ENCODE measurements around the gene GPRASP2. TPM values are rescaled to one million over a fixed set of nuclear protein-coding genes. Genes with fewer than 3 reads are reported as not detected.

Gene GPRASP2
- polyA plus RNA-seq, 1 experiment, result 15.7 TPM

DNA sequence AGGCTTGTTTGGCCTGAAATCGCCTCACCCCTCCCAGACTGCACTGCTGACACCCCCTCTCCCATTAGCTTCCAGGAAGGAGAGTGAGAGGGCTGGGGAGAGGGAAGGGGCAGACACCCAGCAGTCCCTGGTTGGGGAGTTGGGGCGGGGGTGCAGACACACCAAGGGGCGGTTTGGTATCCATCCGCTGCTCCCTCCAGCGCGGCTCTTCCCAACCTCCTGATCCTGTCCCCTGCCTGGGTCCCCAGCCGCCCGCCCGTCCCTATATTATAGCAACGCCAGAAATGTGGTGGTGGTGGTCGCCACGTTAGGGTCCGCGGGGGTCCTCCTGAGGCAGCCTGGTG, 33.2 kb downstream of the GPRASP2 start:
- Histone ChIP-seq H3K27me3 (ENCODE audit: control insufficient read depth, insufficient read depth, low read length) (no peaks in the 10 kb centered on the region), H3K9me3 (ENCODE audit: control insufficient read depth, insufficient read depth, low read length) (no peaks in the 10 kb centered on the region), H3K27ac (ENCODE audit: low read depth, low read length) (no peak overlapping the region), H3K4me3 (ENCODE audit: low read depth, low read length) (peak overlapping the region; percentile 64)
- TF ChIP-seq, protein P1, sequence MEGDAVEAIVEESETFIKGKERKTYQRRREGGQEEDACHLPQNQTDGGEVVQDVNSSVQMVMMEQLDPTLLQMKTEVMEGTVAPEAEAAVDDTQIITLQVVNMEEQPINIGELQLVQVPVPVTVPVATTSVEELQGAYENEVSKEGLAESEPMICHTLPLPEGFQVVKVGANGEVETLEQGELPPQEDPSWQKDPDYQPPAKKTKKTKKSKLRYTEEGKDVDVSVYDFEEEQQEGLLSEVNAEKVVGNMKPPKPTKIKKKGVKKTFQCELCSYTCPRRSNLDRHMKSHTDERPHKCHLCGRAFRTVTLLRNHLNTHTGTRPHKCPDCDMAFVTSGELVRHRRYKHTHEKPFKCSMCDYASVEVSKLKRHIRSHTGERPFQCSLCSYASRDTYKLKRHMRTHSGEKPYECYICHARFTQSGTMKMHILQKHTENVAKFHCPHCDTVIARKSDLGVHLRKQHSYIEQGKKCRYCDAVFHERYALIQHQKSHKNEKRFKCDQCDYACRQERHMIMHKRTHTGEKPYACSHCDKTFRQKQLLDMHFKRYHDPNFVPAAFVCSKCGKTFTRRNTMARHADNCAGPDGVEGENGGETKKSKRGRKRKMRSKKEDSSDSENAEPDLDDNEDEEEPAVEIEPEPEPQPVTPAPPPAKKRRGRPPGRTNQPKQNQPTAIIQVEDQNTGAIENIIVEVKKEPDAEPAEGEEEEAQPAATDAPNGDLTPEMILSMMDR (IDR thresholded peaks at IDR 0.05; ENCODE audit: low read depth, low read length), result no peak
- no peak for DNase-seq (ENCODE audit: low read depth, low spot score)
- CTCF ChIA-PET, result interaction anchor here (0.5 kb wide), 1 partner anchor 468 kb away, joined by 3 read pairs; no protein-coding TSS in a partner anchor
- POLR2A ChIA-PET, result no interaction called here

DNA sequence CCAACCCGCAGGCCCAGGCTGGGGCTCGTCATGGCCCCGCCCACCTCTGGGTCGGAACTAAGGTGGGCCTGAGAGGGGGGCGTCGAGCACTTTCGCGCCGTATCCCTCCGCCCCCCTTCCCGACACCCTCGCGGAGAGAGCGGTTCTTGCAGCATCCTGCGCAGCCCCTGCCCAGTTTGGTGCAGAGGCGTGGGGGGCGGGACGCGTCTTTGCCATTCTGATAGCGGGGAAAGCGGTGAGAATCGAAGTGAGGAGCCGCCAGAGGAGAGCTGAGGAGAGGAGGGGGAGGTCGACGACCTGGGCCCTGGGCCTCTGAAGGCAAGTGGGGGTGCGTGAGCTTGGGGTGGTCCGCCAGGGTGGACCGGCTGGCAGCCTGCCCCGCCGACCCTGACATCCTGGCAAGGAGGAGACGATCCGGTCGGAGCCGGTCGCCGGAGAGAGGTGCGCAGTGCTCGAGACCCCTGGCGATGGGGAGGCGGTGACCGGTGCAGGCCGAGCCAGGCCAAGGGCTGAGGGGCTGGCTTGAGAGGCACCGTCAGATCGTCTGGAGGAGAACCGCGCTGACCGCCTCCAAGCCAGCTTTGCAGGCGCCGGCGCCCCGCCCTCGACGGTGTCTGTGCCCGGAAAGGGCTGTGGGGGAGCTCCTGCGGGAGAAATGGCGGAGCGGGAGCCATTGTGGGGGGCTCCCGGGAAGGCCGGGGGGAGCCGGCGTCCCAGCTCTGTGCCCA, 33.8 kb downstream of the GPRASP2 start:
- H3K27me3 ChIP-seq (ENCODE audit: control insufficient read depth, insufficient read depth, low read length), result no peaks in the 10 kb centered on the region
- TF ChIP-seq, protein P1 (IDR thresholded peaks at IDR 0.05; ENCODE audit: low read depth, low read length), result no peak
- ChIA-PET CTCF (interaction anchor here (0.5 kb wide), 1 partner anchor 467 kb away, joined by 3 read pairs; no protein-coding TSS in a partner anchor), POLR2A (no interaction called here)
- no peak for DNase-seq (ENCODE audit: low read depth, low spot score)
- H3K27ac ChIP-seq (ENCODE audit: low read depth, low read length), result no peak overlapping the region
- peak overlapping the region; percentile 64 for H3K4me3 ChIP-seq (ENCODE audit: low read depth, low read length)
- no peaks in the 10 kb centered on the region for H3K9me3 ChIP-seq (ENCODE audit: control insufficient read depth, insufficient read depth, low read length)

DNA sequence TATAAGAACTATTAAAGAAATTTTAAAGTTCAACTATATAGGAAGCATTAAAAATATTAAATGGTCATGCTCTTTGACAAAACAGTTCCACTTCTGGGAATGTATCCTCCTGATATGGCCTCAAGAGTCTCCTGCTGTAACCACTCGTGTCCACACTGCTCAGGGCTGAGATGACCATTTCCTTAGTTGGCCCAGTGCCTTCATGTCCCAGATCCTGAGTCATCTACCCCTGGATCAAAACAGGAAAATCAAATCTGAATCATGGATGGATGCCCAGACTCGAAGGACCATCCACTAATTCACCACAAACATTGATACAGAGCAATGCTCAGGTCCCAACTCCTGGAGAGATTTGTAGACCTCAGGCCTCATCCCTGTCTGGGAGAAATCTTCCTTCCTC, 53.0 kb downstream of the GPRASP2 start:
- TF ChIP-seq, protein P1 (IDR thresholded peaks at IDR 0.05; ENCODE audit: low read depth, low read length), result no peak
- POLR2A ChIA-PET, result no interaction called here

DNA sequence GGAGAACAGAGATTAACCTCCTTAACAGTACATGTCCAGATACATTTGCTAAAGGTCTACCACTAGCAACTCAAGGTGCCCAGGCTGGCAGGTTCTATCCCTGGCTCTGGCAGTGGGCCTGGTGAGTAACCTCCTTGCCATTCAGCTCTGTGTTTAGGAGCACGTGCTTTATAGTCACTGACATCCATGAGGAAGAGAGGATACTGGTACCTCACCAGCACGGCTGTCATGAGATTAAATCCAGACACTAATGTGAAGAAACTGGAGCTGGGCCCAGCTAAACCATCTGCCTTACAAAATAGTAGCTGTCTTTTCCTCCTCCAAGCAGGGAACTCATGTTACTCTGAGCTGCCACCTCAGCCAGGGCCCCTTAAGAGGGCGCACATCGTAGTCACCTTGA, 53.6 kb downstream of the GPRASP2 start:
- CTCF ChIA-PET, result interaction anchor here (0.8 kb wide), 1 partner anchor 70 kb away, joined by 3 read pairs; no protein-coding TSS in a partner anchor

More for the DNA sequence above, 53.0 kb downstream of the GPRASP2 start:
- CTCF ChIA-PET, result no interaction called here
- H3K27ac ChIP-seq (ENCODE audit: low read depth, low read length), result peak overlapping the region; percentile 22
- H3K4me3 ChIP-seq (ENCODE audit: low read depth, low read length), result no peak overlapping the region
- H3K27me3 ChIP-seq (ENCODE audit: control insufficient read depth, insufficient read depth, low read length), result no peaks in the 10 kb centered on the region
- no peak for DNase-seq (ENCODE audit: low read depth, low spot score)
- H3K9me3 ChIP-seq (ENCODE audit: control insufficient read depth, insufficient read depth, low read length), result no peaks in the 10 kb centered on the region

DNA sequence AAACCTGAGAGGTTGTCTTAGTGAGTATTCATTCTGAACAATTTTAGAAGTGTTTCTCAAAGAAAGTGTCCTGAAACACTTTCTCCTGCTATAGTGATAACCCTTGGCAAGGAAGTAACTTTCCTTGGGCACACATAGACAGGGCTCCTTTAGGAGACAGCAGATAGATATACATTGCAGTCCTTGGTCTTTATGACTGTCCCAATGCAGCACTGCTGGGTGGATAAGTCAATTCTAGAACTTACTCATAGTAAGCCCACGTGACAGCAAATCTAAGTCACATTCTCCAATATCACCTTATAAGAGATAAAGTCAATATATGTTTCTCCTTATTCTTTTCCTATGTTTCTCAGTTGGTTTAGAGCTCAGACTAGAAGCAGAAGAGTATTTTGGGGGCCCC, 55.0 kb downstream of the GPRASP2 start:
- DNase-seq (ENCODE audit: low read depth, low spot score), result no peak
- H3K9me3 ChIP-seq (ENCODE audit: control insufficient read depth, insufficient read depth, low read length), result no peaks in the 10 kb centered on the region
- CTCF ChIA-PET, result no interaction called here
- no peak overlapping the region for H3K4me3 ChIP-seq (ENCODE audit: low read depth, low read length)
- POLR2A ChIA-PET, result no interaction called here
- H3K27ac ChIP-seq (ENCODE audit: low read depth, low read length), result no peak overlapping the region
- H3K27me3 ChIP-seq (ENCODE audit: control insufficient read depth, insufficient read depth, low read length), result no peaks in the 10 kb centered on the region
- TF ChIP-seq, protein P1 (IDR thresholded peaks at IDR 0.05; ENCODE audit: low read depth, low read length), result no peak

More for the DNA sequence above, 53.6 kb downstream of the GPRASP2 start:
- POLR2A ChIA-PET, result no interaction called here
- TF ChIP-seq, protein P1 (IDR thresholded peaks at IDR 0.05; ENCODE audit: low read depth, low read length), result no peak
- Histone ChIP-seq H3K27me3 (ENCODE audit: control insufficient read depth, insufficient read depth, low read length) (no peaks in the 10 kb centered on the region), H3K9me3 (ENCODE audit: control insufficient read depth, insufficient read depth, low read length) (no peaks in the 10 kb centered on the region), H3K27ac (ENCODE audit: low read depth, low read length) (peak overlapping the region; percentile 58), H3K4me3 (ENCODE audit: low read depth, low read length) (no peak overlapping the region)
- DNase-seq (ENCODE audit: low read depth, low spot score), result no peak

All from AG04450 (cell line).